IMR-90 (cell line): ENCODE results near the gene AQP6. TPM values are rescaled to one million over a fixed set of nuclear protein-coding genes. Genes with fewer than 3 reads are reported as not detected.

Experiments
- ATAC-seq: fragments of 200-7000 bp; cut with Tn5 transposase; 2 replicates; pipeline ENCODE4 v1.9.1; 2020; ENCODE audit warnings: low read depth, mild to moderate bottlenecking, moderate library complexity
- BruUV-seq: library from RNA; stranded (reverse); fragments of 400-500 nt; replicated peaks from 2 replicates; lab custom pipeline; 2021; lab: Mats Ljungman, UMichigan
- CTCF ChIA-PET: fragments of 300-600 bp; formaldehyde crosslinking; extraction: SDS; loops from one replicate; lab custom pipeline; 2021; ENCODE audit warnings: antibody characterized with exemption; lab: Yijun Ruan, JAX
- POLR2A ChIA-PET: fragments of 300-600 bp; sonication (Branson Sonifier 250); formaldehyde crosslinking; loops from one replicate; lab custom pipeline; 2022; ENCODE audit warnings: antibody characterized with exemption; ENCODE audit not compliant: unreplicated experiment; lab: Charles Lee
- DNase-seq: peaks from one replicate; pipeline ENCODE4 v3.0.0; 2013
- H2AFZ ChIP-seq: replicated peaks from 2 replicates; pipeline ENCODE3; 2013; ENCODE audit warnings: low read length, mild to moderate bottlenecking; ENCODE audit not compliant: poor library complexity
- H2AK5ac ChIP-seq: 2 replicates; pipeline ENCODE4 v1.6.1; 2013; ENCODE audit warnings: low read depth, low read length, inconsistent platforms
- H2AK9ac ChIP-seq: replicated peaks from 2 replicates; pipeline ENCODE3; 2013; ENCODE audit warnings: mild to moderate bottlenecking, low read depth, low read length, moderate library complexity; ENCODE audit not compliant: poor library complexity
- H2BK120ac ChIP-seq: 2 replicates; pipeline ENCODE4 v1.6.1; 2013; ENCODE audit warnings: low read depth, low read length, inconsistent platforms
- H2BK15ac ChIP-seq: 3 replicates; pipeline ENCODE4 v1.6.1; 2013; ENCODE audit warnings: low read depth, low read length, inconsistent platforms
- H2BK20ac ChIP-seq: 2 replicates; pipeline ENCODE4 v1.6.1; 2013; ENCODE audit warnings: low read depth, mild to moderate bottlenecking, inconsistent platforms, low read length, moderate library complexity
- H2BK5ac ChIP-seq: 2 replicates; pipeline ENCODE4 v1.6.1; 2013; ENCODE audit warnings: mild to moderate bottlenecking, low read depth, low read length, inconsistent platforms; ENCODE audit not compliant: poor library complexity, severe bottlenecking
- H3K14ac ChIP-seq: replicated peaks from 2 replicates; pipeline ENCODE4 v1.6.1; 2013; ENCODE audit warnings: low read depth, low read length, inconsistent platforms
- H3K18ac ChIP-seq: 2 replicates; pipeline ENCODE4 v1.6.1; 2013; ENCODE audit warnings: low read depth, low read length, control low read depth
- H3K23ac ChIP-seq: 2 replicates; pipeline ENCODE4 v1.6.1; 2013; ENCODE audit warnings: low read depth, low read length, inconsistent platforms
- H3K27ac ChIP-seq: 2 replicates; pipeline ENCODE4 v1.5.1; 2013; ENCODE audit warnings: mild to moderate bottlenecking, control low read depth, low read length; ENCODE audit not compliant: insufficient read depth
- H3K27me3 ChIP-seq: 2 replicates; pipeline ENCODE4 v1.6.1; 2013; ENCODE audit warnings: low read length; ENCODE audit not compliant: control insufficient read depth, insufficient read depth
- H3K36me3 ChIP-seq: 2 replicates; pipeline ENCODE4 v1.6.1; 2013; ENCODE audit warnings: low read length, mixed read lengths; ENCODE audit not compliant: control insufficient read depth, insufficient read depth
- H3K4ac ChIP-seq: 2 replicates; pipeline ENCODE4 v1.6.1; 2013; ENCODE audit warnings: low read depth, low read length, inconsistent platforms
- H3K4me1 ChIP-seq: 2 replicates; pipeline ENCODE4 v1.6.1; 2013; ENCODE audit warnings: low read length, mixed read lengths; ENCODE audit not compliant: control insufficient read depth, insufficient read depth
- H3K4me2 ChIP-seq: 2 replicates; pipeline ENCODE4 v1.6.1; 2013; ENCODE audit warnings: low read depth, mild to moderate bottlenecking, control low read depth, low read length, moderate library complexity
- H3K4me3 ChIP-seq: 2 replicates; pipeline ENCODE4 v1.5.1; 2013; ENCODE audit warnings: low read depth, mild to moderate bottlenecking, control low read depth, low read length, moderate library complexity; ENCODE audit not compliant: insufficient read depth
- H3K56ac ChIP-seq: 2 replicates; pipeline ENCODE4 v1.6.1; 2013; ENCODE audit warnings: low read length, inconsistent platforms; ENCODE audit not compliant: insufficient read depth; ENCODE audit errors: extremely low read depth
- H3K79me1 ChIP-seq, 2 experiments: 2 replicates each; pipeline ENCODE4 v1.6.1; 2013; ENCODE audit warnings: low read length in 2 of 2, inconsistent platforms in 1 of 2, low read depth in 1 of 2
- H3K9ac ChIP-seq: 2 replicates; pipeline ENCODE4 v1.6.1; 2013; ENCODE audit warnings: low read depth, low read length, control low read depth
- H3K9me1 ChIP-seq: 2 replicates; pipeline ENCODE4 v1.6.1; 2013; ENCODE audit warnings: low read length, inconsistent platforms; ENCODE audit not compliant: insufficient read depth
- H3K9me3 ChIP-seq: 2 replicates; pipeline ENCODE4 v1.6.1; 2013; ENCODE audit warnings: low read length; ENCODE audit not compliant: control insufficient read depth, insufficient read depth
- H4K20me1 ChIP-seq: 2 replicates; pipeline ENCODE4 v1.6.1; 2013; ENCODE audit warnings: low read length, inconsistent platforms; ENCODE audit not compliant: insufficient read depth
- H4K5ac ChIP-seq: 2 replicates; pipeline ENCODE4 v1.6.1; 2013; ENCODE audit warnings: mild to moderate bottlenecking, low read depth, low read length, control low read depth
- H4K8ac ChIP-seq, 2 experiments: 2 replicates each; pipeline ENCODE4 v1.6.1; 2013; ENCODE audit warnings: low read depth in 2 of 2, low read length in 2 of 2, control low read depth in 1 of 2, inconsistent platforms in 1 of 2
- H4K91ac ChIP-seq: 2 replicates; pipeline ENCODE4 v1.6.1; 2013; ENCODE audit warnings: low read depth, low read length, inconsistent platforms; ENCODE audit not compliant: insufficient read depth
- BHLHE40 ChIP-seq: fragments of 150-350 bp; IDR thresholded peaks from 2 replicates; pipeline ENCODE4 v1.6.1; 2016; ENCODE audit warnings: mild to moderate bottlenecking, low read depth, low read length
- CEBPB ChIP-seq: IDR thresholded peaks from 2 replicates; pipeline ENCODE4 v1.6.1; 2012; ENCODE audit warnings: low read depth, low read length, improper control_type of control experiment
- CHD1 ChIP-seq: IDR thresholded peaks from 2 replicates; pipeline ENCODE4 v1.6.1; 2012; ENCODE audit warnings: low read depth, low read length, improper control_type of control experiment
- FOS ChIP-seq: fragments of 150-350 bp; IDR thresholded peaks from 2 replicates; pipeline ENCODE4 v1.6.1; 2016; ENCODE audit warnings: low read depth, low read length
- MAFK ChIP-seq: IDR thresholded peaks from 2 replicates; pipeline ENCODE4 v1.6.1; 2012; ENCODE audit warnings: low read depth, low read length, improper control_type of control experiment
- MAZ ChIP-seq: IDR thresholded peaks from 2 replicates; pipeline ENCODE4 v1.6.1; 2012; ENCODE audit warnings: low read depth, mild to moderate bottlenecking, low read length, improper control_type of control experiment, moderate library complexity, borderline replicate concordance
- MXI1 ChIP-seq: IDR thresholded peaks from 2 replicates; pipeline ENCODE4 v1.6.1; 2012; ENCODE audit warnings: low read depth, mild to moderate bottlenecking, low read length, moderate library complexity, borderline replicate concordance
- NFE2L2 ChIP-seq: fragments of 150-350 bp; IDR thresholded peaks from 2 replicates; pipeline ENCODE4 v1.6.1; 2016; ENCODE audit warnings: low read depth, mild to moderate bottlenecking, low read length
- POLR2A ChIP-seq: IDR thresholded peaks from 2 replicates; pipeline ENCODE4 v1.6.1; 2012; ENCODE audit warnings: mild to moderate bottlenecking, low read depth, low read length
- RAD21 ChIP-seq: IDR thresholded peaks from 2 replicates; pipeline ENCODE4 v1.6.1; 2012; ENCODE audit warnings: low read length, improper control_type of control experiment
- RCOR1 ChIP-seq: IDR thresholded peaks from 2 replicates; pipeline ENCODE4 v1.6.1; 2012; ENCODE audit warnings: mild to moderate bottlenecking, low read length, improper control_type of control experiment; ENCODE audit not compliant: insufficient replicate concordance
- RFX5 ChIP-seq: IDR thresholded peaks from 2 replicates; pipeline ENCODE4 v1.8.0; 2012; ENCODE audit warnings: low read depth, mild to moderate bottlenecking, low read length, moderate library complexity
- SMC3 ChIP-seq: fragments of 150-350 bp; IDR thresholded peaks from 2 replicates; pipeline ENCODE4 v1.6.1; 2016; ENCODE audit warnings: low read depth, mild to moderate bottlenecking, antibody characterized with exemption, low read length, moderate library complexity
- WGBS, 2 experiments: methylation state at CpG; one replicate each; pipeline versions ENCODE4 v1.1.5 to v1.1.7; 2013; ENCODE audit warnings: missing lambda C conversion rate in 2 of 2; ENCODE audit not compliant: insufficient read length in 1 of 2; ENCODE audit errors: extremely low coverage in 2 of 2; 5-methylcytosine and 5-hydroxymethylcytosine counted together
- dilution Hi-C: fragments of 300-500 bp; cut with HindIII; formaldehyde crosslinking; loops from one replicate; pipeline ENCODE4 v1.14.3; 2018; ENCODE audit warnings: low sequenced_read_pairs; ENCODE audit not compliant: unreplicated experiment
- in situ Hi-C: fragments of 300-500 bp; cut with MboI; formaldehyde crosslinking; loops from 3 replicates; pipeline ENCODE4 v1.14.3; 2019; ENCODE audit warnings: low sequenced_read_pairs, inconsistent platforms, mixed read lengths
- intact Hi-C: fragments of 100-400 bp; cut with micrococcal nuclease; formaldehyde crosslinking; loops from 2 replicates; pipeline ENCODE4 v1.10.0; 2022
- polyA plus RNA-seq, 3 experiments: library from polyadenylated mRNA; depleted of rRNA; stranded (reverse); fragments of >200 nt; gene quantifications; 2 replicates each; pipeline ENCODE4 v1.2.3, GENCODE V29; 2012; ENCODE audit warnings: low replicate concordance in 1 of 3
- total RNA-seq: library from RNA; depleted of rRNA; stranded (reverse); fragments of >200 nt; gene quantifications from 2 replicates; pipeline ENCODE4 v1.2.3, GENCODE V29; 2012
- TF ChIP-seq, protein P1 (sequence below): fragments of 150-350 bp; IDR thresholded peaks from 2 replicates; pipeline ENCODE4 v1.6.1; 2017; ENCODE audit warnings: mild to moderate bottlenecking, antibody characterized with exemption, low read length, low read depth
- TF ChIP-seq, protein P2 (sequence below): fragments of 150-350 bp; IDR thresholded peaks from 2 replicates; pipeline ENCODE4 v1.6.1; 2016; ENCODE audit warnings: low read depth, mild to moderate bottlenecking, low read length, moderate library complexity, borderline replicate concordance

The AQP6 gene
- total and polyA plus RNA-seq, 2 of the 4 experiments (the other 2 are of a cell fraction) = not detected

DNA sequence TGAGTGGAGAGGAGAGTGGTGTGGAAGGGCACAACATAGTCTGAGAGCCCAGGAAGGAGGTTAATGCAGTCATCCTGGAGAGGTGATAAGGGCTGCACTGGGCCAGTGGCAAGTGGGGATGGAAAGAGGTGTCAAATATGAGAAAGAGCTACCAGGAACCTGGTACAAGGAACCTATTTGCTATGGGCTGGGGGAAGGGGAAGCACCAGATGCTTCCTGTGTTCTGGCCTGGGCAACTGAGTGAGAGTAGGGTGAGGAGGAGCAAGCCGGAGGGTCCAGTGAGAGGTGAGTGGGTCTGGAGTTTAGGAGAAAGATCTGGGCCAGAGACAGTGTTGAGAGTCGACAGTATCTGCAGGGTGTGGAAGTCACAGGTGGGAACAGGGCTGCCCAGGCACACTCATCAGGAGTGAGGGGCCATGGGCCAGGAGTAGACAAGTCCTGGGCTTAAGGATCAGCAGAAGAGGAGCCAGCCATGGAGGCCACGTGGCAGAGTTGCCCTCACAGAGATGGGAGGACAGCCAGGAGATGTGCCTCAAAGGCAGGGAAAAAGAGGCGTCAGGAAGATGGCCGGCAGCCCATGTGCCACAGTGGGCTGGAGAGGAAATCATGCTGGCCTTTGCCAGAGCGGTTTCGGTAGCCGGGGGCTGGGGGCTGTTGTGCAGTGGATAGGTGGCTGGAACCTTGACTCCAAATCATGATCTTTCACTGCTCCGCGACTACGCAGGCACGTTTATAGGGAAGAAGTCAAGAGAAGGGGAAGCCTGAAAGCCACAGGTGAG lies 2.9 kb upstream of the AQP6 start:
- no peak overlapping the region for H3K56ac ChIP-seq
- 48% methylated on average over 4 of the region's 12 CpGs; no CpG with 5 or more reads in 1 of the 2 experiments for WGBS, 2 experiments
- H3K79me1 ChIP-seq = no peaks in the 10 kb centered on the region
- in situ Hi-C loops = loop anchor here (5.0 to 10.0 kb wide), 3 partner anchors 87 to 205 kb away; partner anchors contain the start of gene ASIC1
- H3K4ac ChIP-seq = no peak overlapping the region
- no peak overlapping the region for H3K14ac ChIP-seq
- no peak overlapping the region for H3K18ac ChIP-seq
- ChIA-PET POLR2A (no interaction called here), CTCF (interaction anchor here (1.2 to 4.0 kb wide), 2 partner anchors 86 to 101 kb away, joined by 4 to 33 read pairs; no protein-coding TSS in a partner anchor)
- H4K8ac ChIP-seq = no peak overlapping the region
- no peak overlapping the region for H4K5ac ChIP-seq
- H2BK20ac ChIP-seq = no peak overlapping the region
- H2AK9ac ChIP-seq = no peak overlapping the region
- H3K9ac ChIP-seq = no peak overlapping the region
- H2AK5ac ChIP-seq = no peak overlapping the region
- H4K91ac ChIP-seq = no peak overlapping the region
- H2BK15ac ChIP-seq = no peak overlapping the region
- peaks cover 66% of the 10 kb centered on the region for H3K27me3 ChIP-seq
- BruUV-seq = no TSS peak
- no peak overlapping the region for H3K4me2 ChIP-seq
- no peaks in the 10 kb centered on the region for H3K4me1 ChIP-seq
- DNase-seq (no peak), ATAC-seq (no peak)
- no peaks in the 10 kb centered on the region for H3K36me3 ChIP-seq
- H3K9me3 ChIP-seq = no peaks in the 10 kb centered on the region
- intact Hi-C loops = loop anchor here (10.0 kb wide), 1 partner anchor 205 kb away; no protein-coding TSS in a partner anchor
- no peak overlapping the region for H3K23ac ChIP-seq
- dilution Hi-C loops = no loop called here
- H3K27ac ChIP-seq = no peak overlapping the region
- no peak overlapping the region for H2BK5ac ChIP-seq
- no peaks in the 10 kb centered on the region for H4K20me1 ChIP-seq
- no peak overlapping the region for H2AFZ ChIP-seq
- H3K4me3 ChIP-seq = no peak overlapping the region
- no peak overlapping the region for H2BK120ac ChIP-seq
- H3K9me1 ChIP-seq = no peaks in the 10 kb centered on the region
- TF ChIP-seq, protein P1, sequence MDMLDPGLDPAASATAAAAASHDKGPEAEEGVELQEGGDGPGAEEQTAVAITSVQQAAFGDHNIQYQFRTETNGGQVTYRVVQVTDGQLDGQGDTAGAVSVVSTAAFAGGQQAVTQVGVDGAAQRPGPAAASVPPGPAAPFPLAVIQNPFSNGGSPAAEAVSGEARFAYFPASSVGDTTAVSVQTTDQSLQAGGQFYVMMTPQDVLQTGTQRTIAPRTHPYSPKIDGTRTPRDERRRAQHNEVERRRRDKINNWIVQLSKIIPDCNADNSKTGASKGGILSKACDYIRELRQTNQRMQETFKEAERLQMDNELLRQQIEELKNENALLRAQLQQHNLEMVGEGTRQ = no peak
- TF ChIP-seq RCOR1 = no peak
- no peak for TF ChIP-seq RAD21
- no peak for TF ChIP-seq CHD1
- no peak for TF ChIP-seq SMC3
- no peak for TF ChIP-seq BHLHE40
- TF ChIP-seq MAZ = no peak
- TF ChIP-seq MXI1 = no peak
- no peak for TF ChIP-seq NFE2L2
- no peak for TF ChIP-seq POLR2A
- TF ChIP-seq, protein P2, sequence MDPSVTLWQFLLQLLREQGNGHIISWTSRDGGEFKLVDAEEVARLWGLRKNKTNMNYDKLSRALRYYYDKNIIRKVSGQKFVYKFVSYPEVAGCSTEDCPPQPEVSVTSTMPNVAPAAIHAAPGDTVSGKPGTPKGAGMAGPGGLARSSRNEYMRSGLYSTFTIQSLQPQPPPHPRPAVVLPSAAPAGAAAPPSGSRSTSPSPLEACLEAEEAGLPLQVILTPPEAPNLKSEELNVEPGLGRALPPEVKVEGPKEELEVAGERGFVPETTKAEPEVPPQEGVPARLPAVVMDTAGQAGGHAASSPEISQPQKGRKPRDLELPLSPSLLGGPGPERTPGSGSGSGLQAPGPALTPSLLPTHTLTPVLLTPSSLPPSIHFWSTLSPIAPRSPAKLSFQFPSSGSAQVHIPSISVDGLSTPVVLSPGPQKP = no peak
- TF ChIP-seq FOS = no peak
- no peak for TF ChIP-seq RFX5
- TF ChIP-seq MAFK = no peak
- no peak for TF ChIP-seq CEBPB
